22Rv1 (cell line): ENCODE data around the gene CRACR2A.

Experiments
- H3K27ac ChIP-seq: fragments of 450-650 bp; 2 replicates; pipeline ENCODE4 v1.5.1; 2017
- ZFX ChIP-seq: fragments of 450-650 bp; IDR thresholded peaks from 2 replicates; pipeline ENCODE4 v1.6.1; 2017; ENCODE audit warnings: antibody characterized with exemption, borderline replicate concordance
- TF ChIP-seq, protein P1 (sequence below): fragments of 450-650 bp; IDR thresholded peaks from 2 replicates; pipeline ENCODE4 v1.5.1; 2017; ENCODE audit warnings: mild to moderate bottlenecking

The CRACR2A gene

DNA sequence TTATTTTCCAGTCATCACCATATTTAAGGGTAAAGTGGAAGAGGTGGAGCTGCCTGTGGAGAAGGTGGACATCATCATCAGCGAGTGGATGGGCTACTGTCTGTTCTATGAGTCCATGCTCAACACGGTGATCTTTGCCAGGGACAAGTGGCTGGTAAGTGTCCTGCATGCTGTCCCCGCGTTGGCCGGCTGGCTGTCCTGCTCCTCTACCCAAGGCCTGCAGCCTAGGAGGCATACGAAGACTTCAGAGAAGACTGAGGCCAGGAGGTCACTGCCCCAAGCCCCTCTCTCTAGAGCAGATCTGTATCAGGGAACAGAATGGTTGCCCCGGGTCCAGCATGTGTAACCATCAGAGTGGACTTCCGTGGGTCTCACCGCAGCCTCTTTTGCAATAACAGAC lies 184.2 kb downstream of the CRACR2A start:
- no peak overlapping the region for H3K27ac ChIP-seq

DNA sequence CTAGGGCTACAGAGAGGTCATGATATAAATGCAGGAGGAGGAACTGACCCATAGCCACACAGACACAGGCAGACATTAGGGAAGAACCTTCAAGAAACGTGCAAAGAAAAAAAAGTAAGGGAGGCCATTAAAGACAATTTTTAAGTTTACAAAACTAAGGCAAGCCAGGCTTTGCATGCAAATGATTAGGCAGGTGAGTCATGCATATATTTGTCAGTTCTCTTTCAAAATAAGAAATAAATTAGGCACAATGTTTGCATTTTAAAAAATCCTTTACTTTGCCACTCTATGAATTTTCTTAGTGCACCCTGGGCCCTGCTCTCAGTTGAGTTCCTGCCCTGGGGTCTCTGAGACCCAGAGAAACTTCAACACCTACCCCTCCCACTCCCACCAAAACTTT lies 186.9 kb downstream of the CRACR2A start:
- TF ChIP-seq, protein P1, sequence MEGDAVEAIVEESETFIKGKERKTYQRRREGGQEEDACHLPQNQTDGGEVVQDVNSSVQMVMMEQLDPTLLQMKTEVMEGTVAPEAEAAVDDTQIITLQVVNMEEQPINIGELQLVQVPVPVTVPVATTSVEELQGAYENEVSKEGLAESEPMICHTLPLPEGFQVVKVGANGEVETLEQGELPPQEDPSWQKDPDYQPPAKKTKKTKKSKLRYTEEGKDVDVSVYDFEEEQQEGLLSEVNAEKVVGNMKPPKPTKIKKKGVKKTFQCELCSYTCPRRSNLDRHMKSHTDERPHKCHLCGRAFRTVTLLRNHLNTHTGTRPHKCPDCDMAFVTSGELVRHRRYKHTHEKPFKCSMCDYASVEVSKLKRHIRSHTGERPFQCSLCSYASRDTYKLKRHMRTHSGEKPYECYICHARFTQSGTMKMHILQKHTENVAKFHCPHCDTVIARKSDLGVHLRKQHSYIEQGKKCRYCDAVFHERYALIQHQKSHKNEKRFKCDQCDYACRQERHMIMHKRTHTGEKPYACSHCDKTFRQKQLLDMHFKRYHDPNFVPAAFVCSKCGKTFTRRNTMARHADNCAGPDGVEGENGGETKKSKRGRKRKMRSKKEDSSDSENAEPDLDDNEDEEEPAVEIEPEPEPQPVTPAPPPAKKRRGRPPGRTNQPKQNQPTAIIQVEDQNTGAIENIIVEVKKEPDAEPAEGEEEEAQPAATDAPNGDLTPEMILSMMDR = no peak
- TF ChIP-seq ZFX = no peak

More for the DNA sequence above, 184.2 kb downstream of the CRACR2A start:
- TF ChIP-seq, protein P1 = no peak
- no peak for TF ChIP-seq ZFX

More for the DNA sequence above, 186.9 kb downstream of the CRACR2A start:
- no peak overlapping the region for H3K27ac ChIP-seq
